ENCODE measurements around the gene LRRC39. TPM values are rescaled to one million over a fixed set of nuclear protein-coding genes. Genes with fewer than 3 reads are reported as not detected.

The LRRC39 gene
- under 1 TPM; 0.33 to 0.69 TPM for total RNA-seq

DNA sequence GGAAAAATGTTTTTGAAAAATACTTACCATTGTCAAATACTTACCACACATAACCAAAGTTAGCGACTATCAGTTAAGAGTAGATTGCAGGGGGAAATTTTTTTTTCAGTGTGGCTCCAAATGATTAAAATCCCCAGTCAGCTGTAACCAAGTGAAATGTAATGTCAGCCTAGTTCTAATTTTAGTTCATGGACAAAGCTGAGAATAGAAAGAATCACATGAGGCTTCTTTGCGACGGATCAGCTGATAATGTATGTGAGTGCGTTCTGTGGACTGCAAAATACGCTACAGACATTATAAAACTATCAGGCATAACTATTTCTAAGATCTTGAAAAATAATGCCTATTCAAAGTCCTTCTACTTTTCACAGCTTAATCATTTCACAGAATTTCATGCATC, at the start of gene LRRC39:
Gene LRRC39 (minus strand): TSS at position 166 of the 400 bp plus-strand sequence. CDS start 9,740 bp downstream, outside the sequence.

DNA sequence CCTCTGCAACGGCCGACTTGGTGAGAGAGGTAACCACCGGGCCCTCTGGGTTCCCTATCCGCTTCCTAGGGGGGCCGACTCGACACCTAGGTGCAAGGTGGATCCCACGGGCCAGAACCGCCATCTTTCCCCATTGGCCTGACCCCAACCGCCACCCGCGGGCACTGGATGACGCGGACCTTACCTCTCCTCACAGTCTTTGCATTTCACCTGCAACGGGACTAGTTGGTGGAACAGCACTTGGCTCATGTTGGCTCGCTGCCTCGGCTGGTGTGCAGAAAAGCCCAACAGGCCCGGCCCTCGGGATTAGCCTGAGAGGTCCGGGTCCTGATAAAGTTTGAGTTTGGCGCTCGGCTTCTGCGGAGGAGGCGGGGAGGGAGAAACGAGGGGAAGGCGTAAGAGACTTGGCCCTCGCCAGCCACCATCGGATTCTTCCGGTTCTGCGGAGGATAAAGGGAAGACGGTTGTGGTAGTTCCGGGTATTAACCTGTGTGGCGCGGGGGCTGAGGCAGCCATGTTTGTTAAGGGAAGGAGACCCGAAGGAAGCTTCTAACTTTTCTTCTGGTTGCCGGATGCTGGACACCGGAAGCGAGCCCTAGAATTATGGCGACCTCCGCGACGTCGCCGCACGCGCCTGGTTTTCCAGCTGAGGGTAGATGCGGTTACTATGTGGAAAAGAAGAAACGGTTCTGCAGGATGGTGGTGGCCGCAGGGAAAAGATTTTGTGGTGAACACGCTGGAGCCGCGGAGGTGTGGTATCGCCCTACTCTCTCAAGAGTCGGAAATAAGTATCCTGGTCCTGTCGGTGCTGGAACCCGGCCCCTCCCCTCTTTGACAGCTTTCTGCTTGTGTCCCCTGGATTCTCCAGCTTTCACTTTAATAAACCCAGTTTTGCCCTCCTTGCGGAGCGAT, 45.2 kb downstream of the LRRC39 start, which contains the start of the genes SASS6 and TRMT13:
Gene SASS6 (minus strand): TSS at position 365 of the 912 bp plus-strand sequence. CDS start 116 bp downstream, at position 249.
Gene TRMT13 (plus strand): TSS at position 598 of the 912 bp plus-strand sequence. CDS start 6 bp downstream, at position 604.

Small RNAs within 50 kb of the gene (small RNA-seq; reads per million reads assigned to genes)
- 0 reads per million in 2 donors for gene AC093019.1
- 0 reads per million in 2 donors for gene RPL23AP90

Other genes with a start within 250 kb of the LRRC39 start
- gene SLC35A3, start 208.3 kb downstream of the LRRC39 start, total RNA-seq = 10 to 100 TPM; 16.3 to 16.5 TPM
- gene SASS6, start 45.3 kb downstream of the LRRC39 start, total RNA-seq = 1 to 10 TPM; 4.5 to 8.7 TPM
- gene TRMT13, start 45.1 kb downstream of the LRRC39 start, total RNA-seq = 1 to 10 TPM; 7.3 to 8.3 TPM
- 1 to 10 TPM; 4.8 to 7.0 TPM for gene DBT, start 71.6 kb upstream of the LRRC39 start, total RNA-seq
- gene RTCA, start 88.0 kb upstream of the LRRC39 start, total RNA-seq = 10 to 100 TPM; 31.7 to 37.6 TPM
- 1 to 10 TPM; 5.5 to 7.7 TPM for gene CDC14A, start 174.2 kb upstream of the LRRC39 start, total RNA-seq

Measured in melanocyte of skin (primary cell).